GM06990 (cell line): ENCODE measurements around the gene SBF1.

Source experiments
- DNase-seq: peaks from one replicate; pipeline ENCODE4 v3.0.0-alpha.2; 2011; ENCODE audit not compliant: insufficient read length; ENCODE audit errors: extremely low read depth
- H3K27me3 ChIP-seq: replicated peaks from 2 replicates; pipeline ENCODE4 v1.6.0; 2011; ENCODE audit warnings: low read length; ENCODE audit not compliant: control insufficient read depth, insufficient read depth
- H3K36me3 ChIP-seq: 2 replicates; pipeline ENCODE4 v1.5.1; 2011; ENCODE audit warnings: low read length; ENCODE audit not compliant: control insufficient read depth, insufficient read depth
- H3K4me3 ChIP-seq: replicated peaks from 2 replicates; pipeline ENCODE4 v1.5.1; 2011; ENCODE audit warnings: low read depth, mild to moderate bottlenecking, control low read depth, low read length
- TF ChIP-seq, protein P1 (sequence below): IDR thresholded peaks from 2 replicates; pipeline ENCODE4 v1.5.1; 2011; ENCODE audit warnings: low read length, control low read depth, mild to moderate bottlenecking, inconsistent platforms; ENCODE audit not compliant: insufficient read depth, poor library complexity, severe bottlenecking

Gene SBF1

DNA sequence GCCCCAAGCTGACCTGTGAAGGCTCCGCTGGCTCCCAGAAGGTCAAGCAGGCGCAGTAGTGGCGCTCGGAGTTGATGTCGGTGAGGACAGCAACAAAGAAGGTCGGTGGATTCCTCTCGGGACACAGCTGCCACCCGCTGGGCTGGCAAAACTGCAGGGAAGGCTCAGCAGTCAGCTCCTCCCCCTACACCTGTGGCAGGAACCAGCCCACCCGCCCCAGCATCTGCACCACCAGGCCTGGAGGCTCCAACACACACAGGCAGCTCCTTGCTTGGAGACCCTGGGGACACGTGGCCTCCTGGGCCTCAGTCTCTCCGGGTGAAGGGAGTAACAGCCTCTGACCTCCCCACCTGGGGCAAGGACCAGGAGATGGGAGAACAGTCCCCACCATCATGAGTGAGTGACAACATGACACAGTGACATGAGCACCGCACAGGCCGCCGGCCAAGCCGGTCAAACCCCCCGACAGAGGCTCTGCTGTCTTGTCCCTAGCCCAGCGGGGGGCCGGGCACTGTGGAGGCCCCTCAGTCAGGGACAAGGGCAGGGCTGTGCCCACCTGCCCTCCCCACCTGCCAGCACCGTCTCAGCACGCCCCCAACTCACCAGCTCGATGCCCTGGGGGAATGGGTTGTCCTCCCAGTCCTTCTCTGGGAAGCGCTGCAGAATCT lies 6.9 kb downstream of the SBF1 start:
- Histone ChIP-seq H3K36me3 (peaks cover 42% of the 10 kb centered on the region), H3K27me3 (no peaks in the 10 kb centered on the region), H3K4me3 (no peak overlapping the region)
- TF ChIP-seq, protein P1, sequence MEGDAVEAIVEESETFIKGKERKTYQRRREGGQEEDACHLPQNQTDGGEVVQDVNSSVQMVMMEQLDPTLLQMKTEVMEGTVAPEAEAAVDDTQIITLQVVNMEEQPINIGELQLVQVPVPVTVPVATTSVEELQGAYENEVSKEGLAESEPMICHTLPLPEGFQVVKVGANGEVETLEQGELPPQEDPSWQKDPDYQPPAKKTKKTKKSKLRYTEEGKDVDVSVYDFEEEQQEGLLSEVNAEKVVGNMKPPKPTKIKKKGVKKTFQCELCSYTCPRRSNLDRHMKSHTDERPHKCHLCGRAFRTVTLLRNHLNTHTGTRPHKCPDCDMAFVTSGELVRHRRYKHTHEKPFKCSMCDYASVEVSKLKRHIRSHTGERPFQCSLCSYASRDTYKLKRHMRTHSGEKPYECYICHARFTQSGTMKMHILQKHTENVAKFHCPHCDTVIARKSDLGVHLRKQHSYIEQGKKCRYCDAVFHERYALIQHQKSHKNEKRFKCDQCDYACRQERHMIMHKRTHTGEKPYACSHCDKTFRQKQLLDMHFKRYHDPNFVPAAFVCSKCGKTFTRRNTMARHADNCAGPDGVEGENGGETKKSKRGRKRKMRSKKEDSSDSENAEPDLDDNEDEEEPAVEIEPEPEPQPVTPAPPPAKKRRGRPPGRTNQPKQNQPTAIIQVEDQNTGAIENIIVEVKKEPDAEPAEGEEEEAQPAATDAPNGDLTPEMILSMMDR: no peak
- DNase-seq: no peak

DNA sequence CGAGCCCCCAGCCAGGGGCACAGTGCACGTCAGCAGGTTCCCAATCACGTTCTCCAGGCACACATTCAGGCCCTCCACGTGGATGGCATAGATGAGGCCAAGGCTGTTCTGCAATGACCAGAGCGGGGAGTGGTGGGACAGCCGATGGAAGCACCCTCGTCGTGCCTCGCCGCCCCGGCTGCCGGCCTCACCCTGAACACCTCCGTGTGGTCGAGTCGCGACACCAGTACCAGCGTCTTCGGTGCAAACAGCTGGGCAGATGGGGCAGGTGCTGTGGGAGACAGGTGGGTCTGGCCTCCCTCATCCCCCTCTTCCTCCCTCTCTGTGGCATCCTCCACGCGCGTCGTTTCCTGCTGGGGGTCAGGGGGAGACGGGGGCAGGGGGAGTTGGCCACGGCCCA lies 7.5 kb downstream of the SBF1 start:
- TF ChIP-seq, protein P1: no peak
- DNase-seq: no peak
- Histone ChIP-seq H3K4me3 (no peak overlapping the region), H3K27me3 (no peaks in the 10 kb centered on the region), H3K36me3 (peaks cover 44% of the 10 kb centered on the region)

DNA sequence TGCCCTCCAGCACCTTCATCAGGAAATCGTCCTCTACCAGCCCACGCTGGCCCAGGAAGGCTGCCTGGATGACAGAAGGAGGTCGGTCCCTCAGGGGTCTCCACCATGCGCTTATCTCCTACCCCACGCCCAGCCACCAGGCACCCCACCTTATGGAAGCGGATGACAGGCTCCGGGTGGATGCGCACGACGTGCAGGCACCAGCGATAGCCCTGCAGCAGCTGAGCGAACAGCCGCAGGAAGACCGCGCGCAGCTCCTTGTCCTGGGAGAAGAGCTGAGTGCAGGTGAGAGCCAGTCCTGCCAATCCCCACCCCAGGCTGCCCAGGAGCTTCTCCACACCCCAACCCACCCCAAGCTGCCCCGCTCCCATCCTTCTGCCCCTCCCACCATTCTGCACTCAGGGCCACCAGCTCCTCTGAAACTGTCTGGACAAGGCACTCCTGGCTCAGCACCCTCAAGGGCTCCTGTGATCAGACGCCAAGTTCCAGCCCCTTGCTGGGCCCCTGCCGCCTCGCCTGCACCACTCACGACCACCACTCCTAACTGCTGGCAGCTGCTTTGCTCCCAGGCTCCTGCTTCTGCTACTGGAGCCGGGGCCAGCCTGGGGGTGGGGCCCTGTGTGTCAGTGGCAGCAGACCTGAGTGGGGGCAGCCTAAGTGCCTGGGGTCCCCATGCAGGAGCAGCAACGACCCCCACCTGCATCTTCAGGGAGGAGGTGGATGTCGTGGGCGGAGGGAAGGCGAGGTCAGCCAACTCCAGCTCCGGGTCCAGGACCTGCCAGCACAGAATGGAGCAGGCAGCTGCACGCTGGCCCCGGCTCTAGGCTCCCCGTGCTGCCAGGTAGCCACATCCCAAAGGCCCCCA lies 9.5 kb downstream of the SBF1 start:
- Histone ChIP-seq H3K27me3 (no peaks in the 10 kb centered on the region), H3K4me3 (no peak overlapping the region), H3K36me3 (peaks cover 58% of the 10 kb centered on the region)
- DNase-seq: no peak
- TF ChIP-seq, protein P1: no peak

DNA sequence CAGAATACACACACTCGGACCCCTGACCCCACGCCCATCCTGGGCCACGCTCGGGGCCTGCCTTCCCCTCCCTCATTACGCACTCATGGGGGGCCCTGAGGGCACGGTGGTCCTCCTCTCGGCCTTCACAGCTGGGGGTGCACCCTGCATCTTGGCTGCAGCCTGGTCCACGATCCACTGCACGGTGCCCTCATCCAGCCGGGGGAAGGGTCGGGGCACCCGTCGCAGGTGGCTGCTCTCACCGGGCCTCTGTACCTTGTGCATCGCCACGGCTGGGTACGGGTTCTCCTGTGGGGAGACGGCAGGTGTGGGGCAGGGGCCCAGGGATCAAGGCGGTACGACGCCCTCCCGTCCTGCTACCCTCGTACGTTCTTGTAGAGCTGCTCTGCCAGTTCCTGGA lies 10.4 kb downstream of the SBF1 start:
- Histone ChIP-seq H3K4me3 (no peak overlapping the region), H3K27me3 (no peaks in the 10 kb centered on the region), H3K36me3 (peaks cover 65% of the 10 kb centered on the region)
- TF ChIP-seq, protein P1: no peak
- no peak for DNase-seq

DNA sequence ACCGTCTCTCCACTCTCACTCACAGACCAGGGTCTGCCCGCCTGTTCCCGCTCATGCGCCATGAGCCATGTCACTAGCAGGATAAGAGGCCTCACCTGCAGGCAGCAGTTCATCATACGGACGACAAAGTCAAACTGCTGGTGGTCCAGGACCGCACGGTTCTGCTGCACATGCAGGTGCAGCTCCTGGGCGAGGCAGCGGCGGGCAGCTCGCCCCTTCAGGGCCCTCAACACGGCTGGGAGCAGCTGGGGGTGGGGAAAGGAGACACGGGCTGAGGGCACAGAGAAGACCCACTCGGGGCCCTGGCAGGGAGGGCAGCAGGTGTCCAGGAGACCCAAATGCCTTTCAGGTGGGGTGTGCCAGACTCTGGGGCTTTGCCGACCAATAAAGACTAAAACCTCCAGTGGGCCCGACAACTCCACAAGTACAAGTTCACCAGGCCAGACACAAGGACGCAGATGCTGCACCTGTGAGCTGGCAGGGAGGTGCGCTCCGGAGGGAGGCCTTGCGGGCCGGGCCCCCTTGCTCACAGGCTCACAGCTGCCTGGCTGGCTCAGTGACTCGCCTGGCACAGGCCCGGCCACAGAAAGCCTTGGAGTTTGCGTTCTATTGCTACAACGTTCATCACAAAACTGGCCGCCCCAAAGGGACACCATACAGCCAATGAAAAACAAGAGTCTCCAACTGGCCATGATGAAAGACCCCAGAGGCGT lies 11.5 kb downstream of the SBF1 start:
- TF ChIP-seq, protein P1: no peak
- Histone ChIP-seq H3K36me3 (peaks cover 73% of the 10 kb centered on the region), H3K27me3 (no peaks in the 10 kb centered on the region), H3K4me3 (no peak overlapping the region)
- DNase-seq: no peak
